HL-60 (cell line): ENCODE data around the gene GCSH.

ENCODE experiments used
- DNase-seq, 2 experiments: peaks; one replicate each; pipeline ENCODE4 v3.0.0-alpha.2; 2010 to 2020; ENCODE audit warnings: low read depth in 1 of 2, low spot score in 1 of 2
- H3K27ac ChIP-seq: fragments of 250-450 bp; sonication (Bioruptor Pico); replicated peaks from 2 replicates; pipeline ENCODE4 v1.5.1; 2020; ENCODE audit warnings: mild to moderate bottlenecking, moderate library complexity
- H3K27me3 ChIP-seq: fragments of 250-450 bp; sonication (Bioruptor Pico); 2 replicates; pipeline ENCODE4 v1.5.1; 2021; ENCODE audit warnings: mild to moderate bottlenecking, moderate library complexity; ENCODE audit not compliant: insufficient read depth, poor library complexity, severe bottlenecking
- H3K4me3 ChIP-seq: replicated peaks from 2 replicates; pipeline ENCODE4 v1.5.1; 2011; ENCODE audit warnings: mild to moderate bottlenecking, control low read depth, low read length; ENCODE audit not compliant: insufficient read depth
- CTCF ChIP-seq: IDR thresholded peaks from one replicate; pipeline ENCODE4 v1.5.1; 2011; ENCODE audit warnings: low read length, control low read depth, inconsistent platforms; ENCODE audit not compliant: insufficient read depth
- GABPA ChIP-seq: IDR thresholded peaks from 2 replicates; pipeline ENCODE4 v1.6.1; 2012; ENCODE audit warnings: low read depth
- POLR2AphosphoS5 ChIP-seq: IDR thresholded peaks from 2 replicates; pipeline ENCODE4 v1.6.1; 2012; ENCODE audit warnings: low read depth
- REST ChIP-seq: IDR thresholded peaks from 2 replicates; pipeline ENCODE4 v1.6.1; 2012; ENCODE audit warnings: low read depth; ENCODE audit not compliant: insufficient replicate concordance
- SPI1 ChIP-seq: IDR thresholded peaks from 2 replicates; pipeline ENCODE4 v1.6.1; 2012; ENCODE audit warnings: low read depth, mild to moderate bottlenecking, borderline replicate concordance

The GCSH gene

GRCh38 chr16:81105946-81106345 lies 9.8 kb upstream of the GCSH start:
- Histone ChIP-seq H3K27ac (no peak overlapping the region), H3K27me3 (no peaks in the 10 kb centered on the region), H3K4me3 (no peak overlapping the region)
- TF ChIP-seq CTCF (no peak), POLR2AphosphoS5 (no peak), GABPA (no peak), SPI1 (no peak)
- DNase-seq, result no peak

GRCh38 chr16:81101702-81102101 lies 5.5 kb upstream of the GCSH start:
- no peaks in the 10 kb centered on the region for H3K27me3 ChIP-seq
- TF ChIP-seq GABPA (no peak), CTCF (no peak), SPI1 (no peak), REST (no peak), POLR2AphosphoS5 (no peak)
- DNase-seq, result no peak
- H3K4me3 ChIP-seq, result no peak overlapping the region
- H3K27ac ChIP-seq, result no peak overlapping the region

- no peak for DNase-seq
- no peak for TF ChIP-seq CTCF
- TF ChIP-seq GABPA, result no peak
- TF ChIP-seq POLR2AphosphoS5, result no peak
- TF ChIP-seq REST, result no peak
- TF ChIP-seq SPI1, result no peak
- Histone ChIP-seq H3K27ac (no peak overlapping the region), H3K4me3 (no peak overlapping the region), H3K27me3 (no peaks in the 10 kb centered on the region)
Observed at GRCh38 chr16:81099958-81100357, 3.8 kb upstream of the GCSH start.

- H3K27ac ChIP-seq, result no peak overlapping the region
- no peak for TF ChIP-seq GABPA
- no peak for TF ChIP-seq SPI1
- TF ChIP-seq REST, result no peak
- no peak for TF ChIP-seq CTCF
- no peak for TF ChIP-seq POLR2AphosphoS5
- no peaks in the 10 kb centered on the region for H3K27me3 ChIP-seq
- DNase-seq, result no peak
- no peak overlapping the region for H3K4me3 ChIP-seq
Observed at GRCh38 chr16:81097230-81097629, 1.0 kb upstream of the GCSH start.
